Esophagus squamous epithelium (tissue), 5 donors: Measurements from ENCODE around the gene CDC14A. TPM values are rescaled to one million over a fixed set of nuclear protein-coding genes. Genes with fewer than 3 reads are reported as not detected.
"Not testable (repeated sequence)": the region's sequence is repeated elsewhere in the genome, so short reads cannot be mapped to it uniquely, and the experiment has no call there.

Experiments used
- DNase-seq: peaks from one replicate; lab custom pipeline; 2025; lab: John Stamatoyannopoulos, UW
- H3K27ac ChIP-seq, 4 donors: fragments of 200-600 bp; sonication (generic); one replicate each; pipeline ENCODE4 v1.5.1; 2016 to 2019; ENCODE audit warnings: mild to moderate bottlenecking in 1 of 4
- H3K27me3 ChIP-seq, 4 donors: fragments of 200-600 bp; sonication (generic); 1 replicate in 3 of 4; 2 replicates in 1 of 4; pipeline versions ENCODE4 v1.5.1 to v1.6.0; 2017 to 2021; ENCODE audit warnings: antibody characterized with exemption in 1 of 4
- H3K36me3 ChIP-seq, 3 donors: fragments of 200-600 bp; sonication (generic); one replicate each; pipeline ENCODE4 v1.5.1; 2016 to 2019
- H3K4me1 ChIP-seq, 3 donors: fragments of 200-600 bp; sonication (generic); one replicate each; pipeline ENCODE4 v1.5.1; 2017 to 2019
- H3K4me3 ChIP-seq, 4 donors: fragments of 200-600 bp; sonication (generic); 1 replicate in 3 of 4; 2 replicates in 1 of 4; pipeline ENCODE4 v1.5.1; 2016 to 2019; ENCODE audit warnings: mild to moderate bottlenecking in 2 of 4, moderate library complexity in 1 of 4
- H3K9me3 ChIP-seq, 3 donors: fragments of 200-600 bp; sonication (generic); one replicate each; pipeline ENCODE4 v1.5.1; 2016 to 2019
- POLR2A ChIP-seq, 4 donors: fragments of 450-650 bp; IDR thresholded peaks; one replicate each; pipeline ENCODE4 v1.6.1; 2017; ENCODE audit warnings: antibody characterized with exemption in 4 of 4, mild to moderate bottlenecking in 4 of 4, moderate library complexity in 3 of 4
- WGBS, 2 donors: methylation state at CpG; one replicate each; pipeline ENCODE4 v1.1.5; 2018; 5-methylcytosine and 5-hydroxymethylcytosine counted together
- intact Hi-C: fragments of 100-400 bp; cut with DNase I; formaldehyde crosslinking; loops from one replicate; pipeline ENCODE4 v1.15.0; 2022
- total RNA-seq, 4 donors: library from RNA; depleted of rRNA; stranded (reverse); fragments of >200 nt; gene quantifications; one replicate each; pipeline ENCODE4 v1.1.0, GENCODE V29; 2016
- TF ChIP-seq, protein P1 (sequence below), 6 experiments: fragments of 450-650 bp in 4 of 6; fragments of 200-600 bp in 2 of 6; sonication (generic) in 2 of 6; IDR thresholded peaks; one replicate each; pipeline ENCODE4 v1.5.1; 2016 to 2019; ENCODE audit warnings: antibody characterized with exemption in 6 of 6, mild to moderate bottlenecking in 4 of 6, moderate library complexity in 4 of 6
- donor health status: DM: yes; HTN: yes; CAD: no.

Gene CDC14A
- total RNA-seq, 4 donors from 2014 or later: 3.0 to 8.6 (median 4.3) TPM

DNA sequence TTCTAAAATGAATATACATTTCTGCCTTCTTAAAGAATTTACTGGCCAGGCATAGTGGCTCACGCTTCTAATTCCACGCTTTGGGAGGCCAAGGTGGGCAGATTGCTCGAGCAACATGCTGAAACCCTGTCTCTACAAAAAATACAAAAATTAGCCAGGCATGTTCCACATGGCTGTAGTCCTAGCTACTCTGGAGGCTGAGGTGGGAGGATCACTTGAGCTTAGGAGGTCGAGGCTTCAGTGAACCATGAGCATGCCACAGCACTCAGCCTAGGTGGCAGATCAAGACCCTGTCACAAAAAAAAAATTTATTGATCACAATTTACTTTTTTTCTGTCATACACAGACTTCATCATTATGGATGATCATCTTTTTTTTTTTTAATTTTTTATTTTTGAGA, 11.5 kb downstream of the CDC14A start:
- TF ChIP-seq POLR2A (IDR thresholded peaks at IDR 0.05): no peak
- TF ChIP-seq, protein P1, sequence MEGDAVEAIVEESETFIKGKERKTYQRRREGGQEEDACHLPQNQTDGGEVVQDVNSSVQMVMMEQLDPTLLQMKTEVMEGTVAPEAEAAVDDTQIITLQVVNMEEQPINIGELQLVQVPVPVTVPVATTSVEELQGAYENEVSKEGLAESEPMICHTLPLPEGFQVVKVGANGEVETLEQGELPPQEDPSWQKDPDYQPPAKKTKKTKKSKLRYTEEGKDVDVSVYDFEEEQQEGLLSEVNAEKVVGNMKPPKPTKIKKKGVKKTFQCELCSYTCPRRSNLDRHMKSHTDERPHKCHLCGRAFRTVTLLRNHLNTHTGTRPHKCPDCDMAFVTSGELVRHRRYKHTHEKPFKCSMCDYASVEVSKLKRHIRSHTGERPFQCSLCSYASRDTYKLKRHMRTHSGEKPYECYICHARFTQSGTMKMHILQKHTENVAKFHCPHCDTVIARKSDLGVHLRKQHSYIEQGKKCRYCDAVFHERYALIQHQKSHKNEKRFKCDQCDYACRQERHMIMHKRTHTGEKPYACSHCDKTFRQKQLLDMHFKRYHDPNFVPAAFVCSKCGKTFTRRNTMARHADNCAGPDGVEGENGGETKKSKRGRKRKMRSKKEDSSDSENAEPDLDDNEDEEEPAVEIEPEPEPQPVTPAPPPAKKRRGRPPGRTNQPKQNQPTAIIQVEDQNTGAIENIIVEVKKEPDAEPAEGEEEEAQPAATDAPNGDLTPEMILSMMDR (IDR thresholded peaks at IDR 0.05): no peak
- intact Hi-C loops: no loop called here
- WGBS, 2 donors: 85 to 98% methylated on average over 4 of the region's 4 CpGs
- Histone ChIP-seq H3K9me3 (no peaks in the 10 kb centered on the region), H3K27ac (no peak overlapping the region), H3K4me3 (no peak overlapping the region), H3K4me1 (peaks cover 0 to 24% (median 8%) of the 10 kb centered on the region in 3 donors), H3K36me3 (no peaks in the 10 kb centered on the region), H3K27me3 (no peaks in the 10 kb centered on the region)
- no peak for DNase-seq

DNA sequence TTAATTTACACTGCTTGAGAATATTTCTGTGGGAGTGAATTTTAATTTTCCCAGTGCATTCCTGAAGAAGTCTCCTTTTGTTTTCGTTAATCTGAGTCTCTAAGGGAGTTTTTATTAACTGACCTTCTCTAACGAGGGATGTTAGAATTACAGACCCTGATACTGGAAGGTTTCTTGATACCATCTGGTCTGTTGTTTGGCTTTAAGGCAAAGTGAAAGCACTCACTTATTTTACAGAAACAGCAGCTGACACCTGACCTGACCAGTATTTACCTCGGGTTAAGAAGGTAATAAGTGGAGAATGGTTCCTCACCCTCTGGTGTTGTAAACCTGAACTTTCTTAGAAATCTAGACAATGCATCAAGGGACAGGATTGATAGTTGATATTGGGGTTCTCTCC, 12.4 kb downstream of the CDC14A start:
- 47 to 51% methylated on average over 3 of the region's 3 CpGs for WGBS, 2 donors
- peaks cover 0 to 16% (median 8%) of the 10 kb centered on the region in 3 donors for H3K4me1 ChIP-seq
- TF ChIP-seq POLR2A (IDR thresholded peaks at IDR 0.05): no peak
- TF ChIP-seq, protein P1 (IDR thresholded peaks at IDR 0.05): no peak
- no peaks in the 10 kb centered on the region for H3K36me3 ChIP-seq
- no peaks in the 10 kb centered on the region for H3K27me3 ChIP-seq
- intact Hi-C loops: no loop called here
- no peak overlapping the region for H3K27ac ChIP-seq
- no peaks in the 10 kb centered on the region for H3K9me3 ChIP-seq
- H3K4me3 ChIP-seq: no peak overlapping the region
- DNase-seq: no peak

DNA sequence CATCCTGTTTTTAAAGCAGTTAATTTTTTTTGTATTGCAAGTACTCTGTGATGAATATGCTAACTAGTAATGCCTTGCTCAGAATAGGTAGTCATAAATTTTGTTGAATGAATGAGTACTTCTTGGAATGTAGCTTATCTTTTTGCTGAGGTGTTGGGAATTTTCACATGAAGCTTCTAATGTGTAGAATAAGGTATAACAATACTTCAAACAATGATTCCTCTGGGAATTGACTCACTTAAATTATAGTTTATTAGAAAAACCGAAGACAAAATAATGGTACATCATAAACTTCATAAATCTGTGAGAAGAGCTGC, 13.9 kb downstream of the CDC14A start:
- Histone ChIP-seq H3K27ac (no peak overlapping the region), H3K9me3 (no peaks in the 10 kb centered on the region), H3K36me3 (no peaks in the 10 kb centered on the region), H3K4me3 (no peak overlapping the region), H3K4me1 (peaks cover 0 to 5% (median 0%) of the 10 kb centered on the region in 3 donors), H3K27me3 (no peaks in the 10 kb centered on the region)
- no peak for TF ChIP-seq POLR2A (IDR thresholded peaks at IDR 0.05)
- TF ChIP-seq, protein P1 (IDR thresholded peaks at IDR 0.05): no peak
- intact Hi-C loops: no loop called here
- WGBS, 2 donors: 82 to 93% methylated on average over 1 of the region's 1 CpG
- no peak for DNase-seq

DNA sequence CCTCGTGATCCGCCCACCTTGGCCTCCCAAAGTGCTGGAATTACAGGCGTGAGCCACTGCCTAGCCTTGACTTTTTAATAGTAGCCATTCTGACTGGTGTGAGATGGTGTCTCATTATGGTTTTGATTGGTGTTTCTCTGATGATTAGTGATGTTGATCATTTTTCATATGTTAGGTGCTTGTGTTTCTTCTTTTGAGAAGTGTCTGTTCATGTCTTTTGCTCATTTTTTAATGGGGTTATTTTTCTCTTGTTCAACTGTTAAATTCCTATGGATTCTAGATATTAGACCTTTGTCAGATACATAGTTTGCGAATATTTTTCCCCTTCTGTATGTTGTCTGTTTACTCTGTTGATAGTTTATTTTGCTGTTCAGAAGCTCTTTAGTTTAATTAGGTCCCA, 17.0 kb downstream of the CDC14A start:
- H3K27ac ChIP-seq, H3K27me3 ChIP-seq, H3K36me3 ChIP-seq, H3K9me3 ChIP-seq, DNase-seq, H3K4me3 ChIP-seq, H3K4me1 ChIP-seq, intact Hi-C loops: not testable (repeated sequence)
- 92 to 100% methylated on average over 4 of the region's 4 CpGs for WGBS, 2 donors

DNA sequence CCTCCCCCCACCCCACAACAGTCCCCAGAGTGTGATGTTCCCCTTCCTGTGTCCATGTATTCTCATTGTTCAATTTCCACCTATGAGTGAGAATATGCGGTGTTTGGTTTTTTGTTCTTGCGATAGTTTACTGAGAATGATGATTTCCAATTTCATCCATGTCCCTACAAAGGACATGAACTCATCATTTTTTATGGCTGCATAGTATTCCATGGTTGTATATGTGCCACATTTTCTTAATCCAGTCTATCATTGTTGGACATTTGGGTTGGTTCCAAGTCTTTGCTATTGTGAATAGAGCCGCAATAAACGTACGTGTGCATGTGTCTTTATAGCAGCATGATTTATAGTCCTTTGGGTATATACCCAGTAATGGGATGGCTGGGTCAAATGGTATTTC, 21.6 kb downstream of the CDC14A start:
- H3K36me3 ChIP-seq, DNase-seq, H3K4me3 ChIP-seq, H3K27ac ChIP-seq, H3K9me3 ChIP-seq, H3K4me1 ChIP-seq, H3K27me3 ChIP-seq, intact Hi-C loops: not testable (repeated sequence)
- WGBS, 2 donors: 98 to 100% methylated on average over 5 of the region's 5 CpGs

DNA sequence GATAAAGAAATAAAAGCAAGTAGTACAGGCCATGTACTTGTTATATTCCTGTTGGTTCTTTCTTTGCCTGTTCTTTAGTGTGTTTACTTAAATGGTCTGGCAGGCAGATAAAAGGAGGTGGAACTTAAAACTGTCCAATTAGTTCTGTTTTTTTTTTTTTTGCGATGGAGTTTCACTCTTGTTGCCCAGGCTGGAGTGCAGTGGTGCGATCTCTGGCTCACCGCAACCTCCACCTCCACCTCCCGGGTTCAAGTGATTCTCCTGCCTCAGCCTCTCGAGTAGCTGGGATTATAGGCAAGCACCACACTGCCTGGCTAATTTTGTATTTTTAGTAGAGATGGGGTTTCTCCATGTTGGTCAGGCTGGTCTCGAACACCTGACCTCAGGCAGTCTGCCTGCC, 24.6 kb downstream of the CDC14A start:
- DNase-seq, H3K36me3 ChIP-seq, intact Hi-C loops, H3K4me3 ChIP-seq, H3K27ac ChIP-seq, H3K27me3 ChIP-seq, H3K4me1 ChIP-seq, H3K9me3 ChIP-seq: not testable (repeated sequence)
- 81 to 85% methylated on average over 6 of the region's 6 CpGs for WGBS, 2 donors

- Histone ChIP-seq H3K27me3 (no peaks in the 10 kb centered on the region), H3K9me3 (no peaks in the 10 kb centered on the region), H3K27ac (no peak overlapping the region), H3K36me3 (peaks cover 0 to 6% (median 0%) of the 10 kb centered on the region in 3 donors), H3K4me1 (no peaks in the 10 kb centered on the region), H3K4me3 (no peak overlapping the region)
- TF ChIP-seq, protein P1 (IDR thresholded peaks at IDR 0.05): no peak
- no peak for TF ChIP-seq POLR2A (IDR thresholded peaks at IDR 0.05)
- DNase-seq: no peak
- intact Hi-C loops: no loop called here
Observed at GRCh38 chr1:100377590-100378361, 25.5 kb downstream of the CDC14A start.
